WTC11 (cell line): ENCODE results near the gene DPYSL4. TPM values are rescaled to one million over a fixed set of nuclear protein-coding genes. Genes with fewer than 3 reads are reported as not detected.

Experiments used
- ATAC-seq: fragments of 200-7000 bp; cut with Tn5 transposase; 2 replicates; pipeline ENCODE4 v1.10.0; 2021; ENCODE audit warnings: mild to moderate bottlenecking, moderate library complexity
- CTCF ChIA-PET: fragments of 300-600 bp; sonication (Branson Sonifier 250); formaldehyde crosslinking; loops from one replicate; lab custom pipeline; 2021; ENCODE audit warnings: antibody characterized with exemption; lab: Charles Lee
- POLR2A ChIA-PET: fragments of 350-600 bp; sonication (Branson Sonifier 250); formaldehyde crosslinking; loops from one replicate; lab custom pipeline; 2021; ENCODE audit warnings: antibody characterized with exemption; lab: Charles Lee
- DNase-seq: peaks from one replicate; pipeline ENCODE4 v3.0.0; 2021; ENCODE audit warnings: low spot score
- H3K27ac Mint-ChIP-seq: 2 replicates; pipeline ENCODE4 v1.8.0; 2021; ENCODE audit warnings: mixed read lengths
- H3K27me3 Mint-ChIP-seq: 2 replicates; pipeline ENCODE4 v1.8.0; 2021; ENCODE audit warnings: low read depth, mild to moderate bottlenecking, moderate library complexity, mixed read lengths
- H3K36me3 Mint-ChIP-seq: 2 replicates; pipeline ENCODE4 v1.8.0; 2021; ENCODE audit warnings: mixed read lengths
- H3K4me1 Mint-ChIP-seq: 2 replicates; pipeline ENCODE4 v1.8.0; 2022; ENCODE audit warnings: mixed read lengths
- H3K4me3 Mint-ChIP-seq: 2 replicates; pipeline ENCODE4 v1.8.0; 2021; ENCODE audit warnings: mild to moderate bottlenecking, moderate library complexity, mixed read lengths
- H3K9me3 Mint-ChIP-seq: 2 replicates; pipeline ENCODE4 v1.8.0; 2021; ENCODE audit warnings: mixed read lengths
- AR ChIP-seq: fragments of 250-450 bp; sonication (Bioruptor Pico); IDR thresholded peaks from 2 replicates; pipeline ENCODE4 v1.9.0; 2021; ENCODE audit warnings: mild to moderate bottlenecking
- ATF1 ChIP-seq: sonication (generic); formaldehyde crosslinking; IDR thresholded peaks from 2 replicates; pipeline ENCODE4 v1.8.1; 2023; ENCODE audit warnings: mild to moderate bottlenecking, moderate library complexity, missing genetic modification reagents
- CBFB ChIP-seq: sonication (generic); formaldehyde crosslinking; IDR thresholded peaks from 2 replicates; pipeline ENCODE4 v1.8.1; 2022; ENCODE audit warnings: mild to moderate bottlenecking, low read depth, missing genetic modification reagents
- E2F5 ChIP-seq: sonication (generic); formaldehyde crosslinking; IDR thresholded peaks from 2 replicates; pipeline ENCODE4 v1.8.1; 2022; ENCODE audit warnings: mild to moderate bottlenecking, moderate library complexity, missing genetic modification reagents
- FOXK1 ChIP-seq: sonication (generic); formaldehyde crosslinking; IDR thresholded peaks from 2 replicates; pipeline ENCODE4 v1.8.0; 2022; ENCODE audit warnings: mild to moderate bottlenecking, moderate library complexity, missing genetic modification reagents
- GABPB1 ChIP-seq: sonication (generic); formaldehyde crosslinking; IDR thresholded peaks from 2 replicates; pipeline ENCODE4 v1.8.1; 2023; ENCODE audit warnings: mild to moderate bottlenecking, missing genetic modification reagents
- GRHL2 ChIP-seq: fragments of 250-450 bp; sonication (Bioruptor Pico); IDR thresholded peaks from 2 replicates; pipeline ENCODE4 v1.8.0; 2022; ENCODE audit warnings: mild to moderate bottlenecking, moderate library complexity; ENCODE audit not compliant: insufficient replicate concordance, severe bottlenecking
- NR3C1 ChIP-seq: sonication (generic); formaldehyde crosslinking; conservative IDR thresholded peaks from 2 replicates; pipeline ENCODE4 v1.8.1; 2023; ENCODE audit warnings: low read depth, mild to moderate bottlenecking, missing genetic modification reagents
- PRRX2 ChIP-seq: fragments of 250-450 bp; sonication (Bioruptor Pico); IDR thresholded peaks from 2 replicates; pipeline ENCODE4 v1.8.0; 2021; ENCODE audit warnings: mild to moderate bottlenecking
- SMAD4 ChIP-seq: sonication (generic); formaldehyde crosslinking; IDR thresholded peaks from 2 replicates; pipeline ENCODE4 v1.8.0; 2022; ENCODE audit warnings: mild to moderate bottlenecking, missing genetic modification reagents
- TEAD1 ChIP-seq: sonication (generic); formaldehyde crosslinking; IDR thresholded peaks from 2 replicates; pipeline ENCODE4 v1.8.0; 2022; ENCODE audit warnings: mild to moderate bottlenecking, missing genetic modification reagents
- USF2 ChIP-seq: sonication (generic); formaldehyde crosslinking; IDR thresholded peaks from 2 replicates; pipeline ENCODE4 v1.8.1; 2023; ENCODE audit warnings: mild to moderate bottlenecking, missing genetic modification reagents, moderate library complexity
- ZNF121 ChIP-seq: sonication (generic); formaldehyde crosslinking; IDR thresholded peaks from 2 replicates; pipeline ENCODE4 v1.8.0; 2023; ENCODE audit warnings: missing genetic modification reagents
- ZNF138 ChIP-seq: sonication (generic); formaldehyde crosslinking; conservative IDR thresholded peaks from 2 replicates; pipeline ENCODE4 v1.8.1; 2022; ENCODE audit warnings: mild to moderate bottlenecking, moderate library complexity, missing genetic modification reagents
- ZNF232 ChIP-seq: sonication (generic); formaldehyde crosslinking; IDR thresholded peaks from 2 replicates; pipeline ENCODE4 v1.8.0; 2022; ENCODE audit warnings: mild to moderate bottlenecking, missing genetic modification reagents
- ZNF423 ChIP-seq: fragments of 250-450 bp; sonication (Bioruptor Pico); IDR thresholded peaks from 2 replicates; pipeline ENCODE4 v2.1.2; 2022; ENCODE audit warnings: mild to moderate bottlenecking, moderate library complexity
- ZNF512 ChIP-seq: sonication (generic); formaldehyde crosslinking; IDR thresholded peaks from 2 replicates; pipeline ENCODE4 v1.8.1; 2022; ENCODE audit warnings: missing genetic modification reagents, borderline replicate concordance
- total RNA-seq: library from RNA; stranded (reverse); gene quantifications from 3 replicates; pipeline ENCODE4 v1.2.3, GENCODE V29; 2021

DPYSL4 gene
- total RNA-seq, 1 experiment from 2014 or later, result 17.0 TPM

- ATAC-seq, result no peak
- CTCF ChIA-PET, result interaction anchor here (0.6 to 1.2 kb wide), 2 partner anchors 14 to 47 kb away, joined by 3 read pairs; no protein-coding TSS in a partner anchor
- H3K4me1 Mint-ChIP-seq, result peaks cover 3% of the 10 kb centered on the region; the same call in 1 of the 2 replicates
- no peak overlapping the region for H3K4me3 Mint-ChIP-seq
- no peaks in the 10 kb centered on the region for H3K9me3 Mint-ChIP-seq
- no peaks in the 10 kb centered on the region for H3K27me3 Mint-ChIP-seq
- TF ChIP-seq GABPB1 (CRISPR knock-in tag) (no peak), ZNF138 (CRISPR knock-in tag) (no peak), PRRX2 (CRISPR knock-in tag) (no peak), E2F5 (CRISPR knock-in tag) (no peak), FOXK1 (CRISPR knock-in tag) (no peak), TEAD1 (CRISPR knock-in tag) (no peak), ZNF232 (CRISPR knock-in tag) (no peak), ATF1 (CRISPR knock-in tag) (no peak), ZNF423 (CRISPR knock-in tag) (no peak), GRHL2 (CRISPR knock-in tag) (no peak), ZNF121 (no peak), USF2 (CRISPR knock-in tag) (no peak)
- DNase-seq, result peak; percentile 7
- H3K27ac Mint-ChIP-seq, result no peak overlapping the region
- POLR2A ChIA-PET, result no interaction called here
- no peaks in the 10 kb centered on the region for H3K36me3 Mint-ChIP-seq
Measured at GRCh38 chr10:132148261-132149251, 38.2 kb upstream of the DPYSL4 start.

DNA sequence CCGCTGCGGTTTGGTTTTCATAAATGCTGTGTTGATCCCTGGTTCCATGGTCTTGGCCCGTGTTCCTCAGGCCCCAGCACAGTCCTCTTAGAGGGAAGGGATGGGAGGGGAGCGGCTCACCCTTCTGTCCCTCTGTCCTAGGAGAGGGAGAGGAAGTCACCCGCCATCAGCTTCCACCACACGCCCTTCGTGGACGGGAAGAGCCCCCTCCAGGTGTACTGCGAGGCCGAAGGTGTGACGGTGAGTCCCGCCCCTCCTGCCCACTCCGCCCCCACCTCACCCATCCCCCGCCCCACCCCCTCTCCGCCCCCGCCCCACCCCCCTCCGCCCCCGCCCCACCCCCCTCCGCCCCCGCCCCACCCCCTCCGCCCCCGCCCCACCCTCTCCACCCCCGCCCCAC, 37.5 kb upstream of the DPYSL4 start:
- no peaks in the 10 kb centered on the region for H3K27me3 Mint-ChIP-seq
- ChIA-PET POLR2A (no interaction called here), CTCF (no interaction called here)
- H3K4me3 Mint-ChIP-seq, result no peak overlapping the region
- H3K36me3 Mint-ChIP-seq, result no peaks in the 10 kb centered on the region
- H3K27ac Mint-ChIP-seq, result no peak overlapping the region
- no peak for TF ChIP-seq CBFB (CRISPR knock-in tag)
- TF ChIP-seq NR3C1, result no peak
- no peak for TF ChIP-seq ZNF512 (CRISPR knock-in tag)
- TF ChIP-seq SMAD4 (CRISPR knock-in tag), result no peak
- no peak for TF ChIP-seq AR (CRISPR knock-in tag)
- 0 out of 2 replicates have a peak, but pooled peaks cover 3% of the 10 kb centered on the region for H3K4me1 Mint-ChIP-seq
- ATAC-seq (peak; percentile 27; the same call in 1 of the 2 replicates), DNase-seq (peak; percentile 10)
- no peaks in the 10 kb centered on the region for H3K9me3 Mint-ChIP-seq
